Kidney (tissue), 14 donors: ENCODE data around the gene S100A4. TPM values are rescaled to one million over a fixed set of nuclear protein-coding genes. Genes with fewer than 3 reads are reported as not detected.

Source experiments
- DNase-seq, 5 donors: peaks; one replicate each; pipeline ENCODE4 v3.0.0-alpha.2; 2013 to 2020
- FAIRE-seq: peaks from 2 replicates; lab custom pipeline; 2012; peaks lifted over from hg19 to GRCh38; lab: Jason Lieb, UNC
- H3K27ac ChIP-seq, 2 donors: one replicate each; pipeline ENCODE4 v1.7.0; 2013; ENCODE audit warnings: low read depth in 2 of 2, low read length in 2 of 2, inconsistent platforms in 1 of 2
- H3K27me3 ChIP-seq: one replicate; pipeline ENCODE4 v1.7.1; 2013; ENCODE audit warnings: low read length, inconsistent platforms; ENCODE audit not compliant: control insufficient read depth, insufficient read depth
- H3K36me3 ChIP-seq, 3 donors: one replicate each; pipeline versions ENCODE4 v1.7.0 to v1.7.1; 2013; ENCODE audit warnings: low read length in 3 of 3, control low read depth in 1 of 3, inconsistent platforms in 1 of 3; ENCODE audit not compliant: insufficient read depth in 3 of 3, control insufficient read depth in 2 of 3
- H3K4me1 ChIP-seq, 3 donors: one replicate each; pipeline versions ENCODE4 v1.7.0 to v1.7.1; 2013; ENCODE audit warnings: low read length in 3 of 3, inconsistent platforms in 1 of 3, low read depth in 1 of 3; ENCODE audit not compliant: control insufficient read depth in 2 of 3, insufficient read depth in 2 of 3
- H3K4me3 ChIP-seq, 3 donors: one replicate each; pipeline versions ENCODE4 v1.7.0 to v1.8.1; 2013; ENCODE audit warnings: low read length in 3 of 3, control low read depth in 1 of 3, inconsistent platforms in 1 of 3
- H3K9ac ChIP-seq, 3 donors: one replicate each; pipeline versions ENCODE4 v1.7.0 to v1.7.1; 2013; ENCODE audit warnings: low read length in 3 of 3, control low read depth in 1 of 3, inconsistent platforms in 1 of 3
- H3K9me3 ChIP-seq, 3 donors: one replicate each; pipeline versions ENCODE4 v1.7.0 to v1.7.1; 2013; ENCODE audit warnings: low read length in 3 of 3, control low read depth in 1 of 3, inconsistent platforms in 1 of 3; ENCODE audit not compliant: control insufficient read depth in 2 of 3, insufficient read depth in 1 of 3
- intact Hi-C: fragments of 100-400 bp; cut with DNase I; formaldehyde crosslinking; loops from one replicate; pipeline ENCODE4 v1.11.1; 2022
- polyA plus RNA-seq: library from polyadenylated mRNA; stranded (reverse); fragments of 350-450 nt; fragmentation: Illumina TruSeq; extraction: RNeasy Lipid Tissue Mini Kit (QIAGEN cat#74804); gene quantifications from one replicate; pipeline ENCODE4 v1.2.3, GENCODE V29; 2014; ENCODE audit warnings: low read depth, low replicate concordance; ENCODE audit not compliant: insufficient read depth
- total RNA-seq: library from RNA; stranded (reverse); fragmentation: NEBNext Ultra II Directional; extraction: Animal tissue kit (Norgen Biotek cat#: 25700); gene quantifications from one replicate; pipeline ENCODE4 v1.2.1, GENCODE V29; 2021
- TF ChIP-seq, protein P1 (sequence below): IDR thresholded peaks from 3 replicates; pipeline ENCODE4 v1.5.1; 2012; ENCODE audit warnings: mild to moderate bottlenecking, moderate library complexity, borderline replicate concordance; ENCODE audit not compliant: insufficient read depth; ENCODE audit errors: extremely low read depth
- donor health status: control.
- donor health status: control.
- donor health status: control.
- donor health status: control.
- donor health status: control.
- donor health status: DM: yes; HTN: yes; CAD: no.
- donor health status: Normal renal cell carcinoma (clear cell type).

S100A4 gene
- total and polyA plus RNA-seq, 2 donors from 2014 or later, result 141 to 204 TPM

DNA sequence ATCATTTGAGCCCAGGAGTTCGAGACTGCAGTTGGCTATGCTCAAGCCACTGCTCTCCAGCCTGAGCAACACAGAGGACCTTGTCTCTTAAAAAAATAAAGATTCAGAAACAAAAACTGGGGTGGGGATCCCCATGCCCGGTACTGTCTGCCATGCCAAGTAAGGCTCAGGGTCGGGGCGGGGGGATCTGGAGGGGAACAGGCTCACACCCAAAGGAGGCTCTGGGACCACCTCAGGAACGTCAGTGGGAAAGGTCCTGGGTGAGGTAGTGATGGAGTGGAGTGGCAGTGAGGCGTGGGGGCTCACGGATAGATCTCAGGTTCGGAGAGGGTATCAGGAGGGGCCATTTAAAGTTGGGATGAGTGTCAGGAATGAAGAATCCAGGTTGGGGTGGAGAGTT lies 765 bp upstream of the S100A4 start:
- Histone ChIP-seq H3K9ac (peak overlapping the region in 1 of 3 donors; percentile 74), H3K9me3 (no peaks in the 10 kb centered on the region), H3K27me3 (no peaks in the 10 kb centered on the region), H3K27ac (peak overlapping the region in 1 of 2 donors; percentile 4), H3K4me3 (no peak overlapping the region), H3K36me3 (no peaks in the 10 kb centered on the region), H3K4me1 (peaks cover 5 to 47% (median 10%) of the 10 kb centered on the region in 3 donors)
- TF ChIP-seq, protein P1, sequence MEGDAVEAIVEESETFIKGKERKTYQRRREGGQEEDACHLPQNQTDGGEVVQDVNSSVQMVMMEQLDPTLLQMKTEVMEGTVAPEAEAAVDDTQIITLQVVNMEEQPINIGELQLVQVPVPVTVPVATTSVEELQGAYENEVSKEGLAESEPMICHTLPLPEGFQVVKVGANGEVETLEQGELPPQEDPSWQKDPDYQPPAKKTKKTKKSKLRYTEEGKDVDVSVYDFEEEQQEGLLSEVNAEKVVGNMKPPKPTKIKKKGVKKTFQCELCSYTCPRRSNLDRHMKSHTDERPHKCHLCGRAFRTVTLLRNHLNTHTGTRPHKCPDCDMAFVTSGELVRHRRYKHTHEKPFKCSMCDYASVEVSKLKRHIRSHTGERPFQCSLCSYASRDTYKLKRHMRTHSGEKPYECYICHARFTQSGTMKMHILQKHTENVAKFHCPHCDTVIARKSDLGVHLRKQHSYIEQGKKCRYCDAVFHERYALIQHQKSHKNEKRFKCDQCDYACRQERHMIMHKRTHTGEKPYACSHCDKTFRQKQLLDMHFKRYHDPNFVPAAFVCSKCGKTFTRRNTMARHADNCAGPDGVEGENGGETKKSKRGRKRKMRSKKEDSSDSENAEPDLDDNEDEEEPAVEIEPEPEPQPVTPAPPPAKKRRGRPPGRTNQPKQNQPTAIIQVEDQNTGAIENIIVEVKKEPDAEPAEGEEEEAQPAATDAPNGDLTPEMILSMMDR, result no peak
- DNase-seq (peak in 2 of 5 donors; percentile 48 to 64), FAIRE-seq (no peak)
- intact Hi-C loops, result no loop called here

DNA sequence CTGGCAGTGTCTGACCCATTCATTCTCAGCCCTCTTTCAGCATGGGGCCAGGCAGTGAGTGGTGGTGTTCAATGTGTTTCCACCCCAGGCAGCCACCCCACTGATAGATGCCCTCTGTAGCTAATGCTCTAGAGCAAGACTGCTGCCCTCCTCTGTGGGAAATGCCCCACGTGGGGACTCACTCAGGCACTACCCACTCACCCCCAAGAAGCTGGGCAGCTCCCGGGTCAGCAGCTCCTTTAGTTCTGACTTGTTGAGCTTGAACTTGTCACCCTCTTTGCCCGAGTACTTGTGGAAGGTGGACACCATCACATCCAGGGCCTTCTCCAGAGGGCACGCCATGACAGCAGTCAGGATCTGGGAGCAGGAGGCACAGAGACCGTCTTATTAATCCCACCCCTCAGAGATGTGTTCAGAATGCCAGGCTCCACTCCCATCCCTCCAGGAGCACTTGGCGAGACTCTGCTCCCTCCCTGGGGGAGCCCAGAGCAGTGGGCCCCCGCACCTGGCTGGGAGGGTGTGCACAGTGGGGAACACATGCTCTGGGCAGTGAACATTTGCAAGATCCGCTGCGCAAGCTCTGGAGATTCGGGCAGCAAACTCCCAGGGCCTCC lies 1.0 kb downstream of the S100A4 start:
- Histone ChIP-seq H3K4me1 (peaks cover 5 to 44% (median 23%) of the 10 kb centered on the region in 3 donors), H3K36me3 (no peaks in the 10 kb centered on the region), H3K27ac (peak overlapping the region; percentile 66 to 68), H3K9me3 (no peaks in the 10 kb centered on the region), H3K27me3 (no peaks in the 10 kb centered on the region), H3K9ac (peak overlapping the region in 1 of 3 donors; percentile 31), H3K4me3 (peak overlapping the region in 1 of 3 donors; percentile 23)
- DNase-seq (peak in 1 of 5 donors; percentile 56), FAIRE-seq (no peak)
- TF ChIP-seq, protein P1, result no peak
- intact Hi-C loops, result no loop called here

DNA sequence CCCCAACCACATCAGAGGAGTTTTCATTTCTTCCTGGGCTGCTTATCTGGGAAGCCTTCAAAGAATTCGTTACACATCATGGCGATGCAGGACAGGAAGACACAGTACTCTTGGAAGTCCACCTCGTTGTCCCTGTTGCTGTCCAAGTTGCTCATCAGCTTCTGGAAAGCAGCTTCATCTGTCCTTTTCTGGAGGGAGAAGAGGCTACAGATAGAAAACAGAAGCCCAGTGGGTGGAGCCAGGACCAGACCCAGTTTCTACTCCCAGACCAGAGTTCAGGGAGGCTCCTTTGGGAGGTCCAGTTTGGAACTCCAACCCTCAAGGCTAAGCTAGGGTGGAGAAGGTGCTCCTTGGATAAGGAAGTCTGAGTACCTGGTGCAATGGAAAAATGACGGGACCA lies 1.9 kb downstream of the S100A4 start:
- Histone ChIP-seq H3K9me3 (no peaks in the 10 kb centered on the region), H3K27me3 (no peaks in the 10 kb centered on the region), H3K4me3 (no peak overlapping the region), H3K27ac (peak overlapping the region; percentile 42 to 45), H3K4me1 (peaks cover 5 to 36% (median 23%) of the 10 kb centered on the region in 3 donors), H3K9ac (no peak overlapping the region), H3K36me3 (no peaks in the 10 kb centered on the region)
- TF ChIP-seq, protein P1, result no peak
- DNase-seq (peak in 2 of 5 donors; percentile 16 to 23), FAIRE-seq (no peak)
- intact Hi-C loops, result no loop called here
